HEK293T (cell line): ENCODE measurements around the gene SFMBT1.

Experiments used
- CTCF ChIA-PET: fragments of 350-600 bp; formaldehyde crosslinking; extraction: SDS; loops from one replicate; lab custom pipeline; 2021; ENCODE audit warnings: antibody characterized with exemption, inconsistent platforms; lab: Yijun Ruan, JAX
- POLR2A ChIA-PET: fragments of 350-600 bp; formaldehyde crosslinking; extraction: SDS; loops from one replicate; lab custom pipeline; 2020; ENCODE audit warnings: antibody characterized with exemption, inconsistent platforms; lab: Yijun Ruan, JAX
- DNase-seq: peaks from one replicate; pipeline ENCODE4 v3.0.0; 2012; ENCODE audit warnings: mixed read lengths; ENCODE audit errors: extremely low spot score
- ARNT ChIP-seq: fragments of 450-650 bp; IDR thresholded peaks from 2 replicates; pipeline ENCODE4 v1.6.1; 2017; ENCODE audit warnings: mild to moderate bottlenecking
- BHLHE40 ChIP-seq: fragments of 450-650 bp; IDR thresholded peaks from 2 replicates; pipeline ENCODE4 v1.6.1; 2016; ENCODE audit warnings: mild to moderate bottlenecking, moderate library complexity, borderline replicate concordance
- CTBP1 ChIP-seq: fragments of 450-650 bp; IDR thresholded peaks from 2 replicates; pipeline ENCODE4 v1.6.1; 2016; ENCODE audit warnings: borderline replicate concordance
- ELF4 ChIP-seq: fragments of 450-650 bp; IDR thresholded peaks from 2 replicates; pipeline ENCODE4 v1.6.1; 2017; ENCODE audit warnings: antibody characterized with exemption
- FOXA1 ChIP-seq: fragments of 450-650 bp; IDR thresholded peaks from 2 replicates; pipeline ENCODE4 v1.6.1; 2016; ENCODE audit warnings: mild to moderate bottlenecking
- FOXK2 ChIP-seq: fragments of 450-650 bp; IDR thresholded peaks from 2 replicates; pipeline ENCODE4 v1.6.1; 2016; ENCODE audit warnings: mild to moderate bottlenecking
- FOXM1 ChIP-seq: fragments of 450-650 bp; IDR thresholded peaks from 2 replicates; pipeline ENCODE4 v1.6.1; 2017; ENCODE audit warnings: mild to moderate bottlenecking, borderline replicate concordance
- HDGF ChIP-seq: fragments of 450-650 bp; IDR thresholded peaks from 2 replicates; pipeline ENCODE4 v1.6.1; 2017; ENCODE audit warnings: antibody characterized with exemption, borderline replicate concordance
- L3MBTL2 ChIP-seq: fragments of 450-650 bp; conservative IDR thresholded peaks from 2 replicates; pipeline ENCODE4 v1.6.1; 2016; ENCODE audit warnings: mild to moderate bottlenecking
- LEF1 ChIP-seq: fragments of 450-650 bp; IDR thresholded peaks from 2 replicates; pipeline ENCODE4 v1.6.1; 2017; ENCODE audit warnings: mild to moderate bottlenecking, borderline replicate concordance
- NFRKB ChIP-seq: fragments of 450-650 bp; IDR thresholded peaks from 2 replicates; pipeline ENCODE4 v1.6.1; 2016; ENCODE audit warnings: mild to moderate bottlenecking, moderate library complexity
- SP1 ChIP-seq: fragments of 450-650 bp; IDR thresholded peaks from 2 replicates; pipeline ENCODE4 v1.6.1; 2017
- SUZ12 ChIP-seq: fragments of 450-650 bp; IDR thresholded peaks from 2 replicates; pipeline ENCODE4 v1.6.1; 2016; ENCODE audit warnings: mild to moderate bottlenecking
- TARDBP ChIP-seq: fragments of 450-650 bp; IDR thresholded peaks from 2 replicates; pipeline ENCODE4 v1.6.1; 2016
- ZNF384 ChIP-seq: fragments of 450-650 bp; IDR thresholded peaks from 2 replicates; pipeline ENCODE4 v1.6.1; 2016
- TF ChIP-seq, protein P1 (sequence below): fragments of 450-650 bp; IDR thresholded peaks from 2 replicates; pipeline ENCODE4 v1.6.1; 2016

SFMBT1 gene

DNA sequence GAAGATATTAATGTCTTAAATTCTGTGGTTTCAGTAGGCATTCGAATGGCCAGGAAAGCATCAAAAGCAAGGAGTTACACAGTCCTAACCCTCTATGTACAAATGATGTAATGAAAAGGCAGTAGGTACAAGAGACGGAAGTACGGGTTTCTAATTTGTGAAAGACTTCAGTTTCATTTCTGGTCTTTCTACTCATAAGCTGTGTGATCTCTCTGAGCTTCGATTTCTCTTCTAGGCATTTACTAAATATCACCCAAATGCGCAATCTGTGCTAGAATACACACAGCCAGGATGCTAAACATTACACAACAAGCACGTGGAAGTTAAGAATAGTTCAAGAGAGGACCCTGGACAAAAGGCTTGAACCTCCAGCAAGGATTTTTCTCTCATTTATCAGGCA, 130.6 kb downstream of the SFMBT1 start:
- DNase-seq, result no peak
- TF ChIP-seq, protein P1, sequence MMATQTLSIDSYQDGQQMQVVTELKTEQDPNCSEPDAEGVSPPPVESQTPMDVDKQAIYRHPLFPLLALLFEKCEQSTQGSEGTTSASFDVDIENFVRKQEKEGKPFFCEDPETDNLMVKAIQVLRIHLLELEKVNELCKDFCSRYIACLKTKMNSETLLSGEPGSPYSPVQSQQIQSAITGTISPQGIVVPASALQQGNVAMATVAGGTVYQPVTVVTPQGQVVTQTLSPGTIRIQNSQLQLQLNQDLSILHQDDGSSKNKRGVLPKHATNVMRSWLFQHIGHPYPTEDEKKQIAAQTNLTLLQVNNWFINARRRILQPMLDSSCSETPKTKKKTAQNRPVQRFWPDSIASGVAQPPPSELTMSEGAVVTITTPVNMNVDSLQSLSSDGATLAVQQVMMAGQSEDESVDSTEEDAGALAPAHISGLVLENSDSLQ, result no peak
- CTCF ChIA-PET, result interaction anchor here (0.6 kb wide), 1 partner anchor 503 kb away, joined by 5 read pairs; no protein-coding TSS in a partner anchor
- POLR2A ChIA-PET, result interaction anchor here (1.6 kb wide), 1 partner anchor 18 kb away, joined by 3 read pairs; the partner anchor contains the start of gene STIMATE

DNA sequence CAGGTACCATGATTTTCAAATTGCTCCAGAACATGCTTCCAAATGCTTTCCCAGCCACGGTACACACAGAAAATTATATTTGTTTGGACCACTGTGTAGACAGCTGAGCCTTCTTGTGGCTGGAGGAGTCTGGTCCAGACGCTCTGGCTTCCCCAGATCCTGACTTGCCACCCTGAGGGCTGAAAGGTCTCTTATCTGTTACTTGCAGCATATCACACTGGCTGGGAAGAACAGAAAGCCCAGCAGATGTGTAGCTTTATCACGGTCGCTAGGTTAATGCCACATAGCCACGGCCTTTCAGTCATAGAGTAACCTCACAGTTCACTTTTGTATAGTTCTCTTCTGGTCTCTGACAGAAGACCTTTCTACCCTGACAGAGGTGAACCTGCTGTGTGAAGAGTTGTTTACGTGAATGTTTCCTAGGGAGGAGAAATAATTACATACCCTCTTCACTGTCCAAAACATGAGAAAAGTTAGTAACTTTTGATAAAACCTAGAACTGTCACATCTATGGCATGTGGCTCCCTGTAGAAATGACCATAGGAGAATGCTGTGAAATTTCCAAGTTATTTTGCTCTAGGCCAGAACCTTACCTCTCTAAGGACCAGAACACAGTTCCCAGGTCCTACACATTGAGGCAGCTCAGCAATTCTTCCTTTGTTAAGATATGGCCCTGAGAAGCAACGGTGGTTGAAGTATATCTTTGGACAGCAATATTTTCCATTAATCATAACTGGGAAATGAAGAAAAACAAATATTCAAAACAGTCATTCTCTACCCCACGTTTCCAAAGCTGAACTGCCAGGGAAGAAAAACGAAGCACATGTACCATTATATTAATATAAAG, 132.8 kb downstream of the SFMBT1 start:
- DNase-seq, result no peak
- TF ChIP-seq LEF1, result no peak
- no peak for TF ChIP-seq CTBP1
- TF ChIP-seq, protein P1, result no peak
- no peak for TF ChIP-seq L3MBTL2
- TF ChIP-seq ELF4, result no peak
- TF ChIP-seq FOXM1, result no peak
- no peak for TF ChIP-seq HDGF
- TF ChIP-seq FOXA1, result no peak
- no peak for TF ChIP-seq SUZ12
- ChIA-PET CTCF (no interaction called here), POLR2A (no interaction called here)

DNA sequence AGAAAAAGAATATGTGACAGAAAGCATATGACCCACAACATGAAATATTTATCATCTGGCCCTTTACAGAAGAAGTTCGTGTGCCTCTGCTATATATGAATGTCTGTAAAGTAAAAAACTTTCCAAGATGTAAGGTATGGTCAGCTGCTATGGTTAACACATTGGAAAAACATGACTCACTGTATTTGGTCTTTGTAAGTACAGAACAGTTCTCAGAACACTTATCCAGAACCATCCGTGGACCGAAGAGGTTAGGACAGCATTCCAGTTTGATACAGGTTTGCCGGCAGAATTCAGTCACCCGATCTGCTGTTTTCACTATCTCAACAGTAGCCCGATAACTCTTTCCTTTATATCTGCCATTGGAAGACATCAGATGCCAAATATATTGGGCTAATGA, 135.1 kb downstream of the SFMBT1 start:
- TF ChIP-seq CTBP1 (no peak), FOXA1 (no peak), NFRKB (no peak), LEF1 (no peak), SP1 (no peak), HDGF (no peak), TARDBP (no peak), FOXM1 (no peak), BHLHE40 (no peak), ARNT (no peak), FOXK2 (no peak), L3MBTL2 (no peak), ELF4 (no peak), ZNF384 (no peak), SUZ12 (no peak)
- TF ChIP-seq, protein P1, result no peak
- CTCF ChIA-PET, result no interaction called here
- POLR2A ChIA-PET, result no interaction called here
- DNase-seq, result no peak

DNA sequence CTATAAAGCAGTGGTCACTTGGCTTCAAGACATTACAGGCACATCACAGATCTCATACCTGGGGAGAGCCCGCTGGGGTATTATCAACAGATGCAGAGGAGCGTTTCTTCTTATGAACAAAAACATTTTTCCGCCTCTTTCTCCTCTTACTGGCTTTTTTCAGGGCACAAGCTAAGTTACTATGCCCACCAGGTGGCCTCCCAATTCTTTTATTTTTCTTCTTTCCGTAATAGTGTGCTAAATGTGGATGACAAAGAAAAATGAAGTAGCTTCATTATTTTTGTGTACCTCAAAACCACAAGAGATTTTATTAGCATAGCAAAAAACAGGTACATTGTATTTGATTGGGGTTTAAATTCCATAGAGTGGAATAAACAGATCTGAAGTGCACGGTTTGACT, 138.4 kb downstream of the SFMBT1 start:
- no peak for DNase-seq
- CTCF ChIA-PET, result interaction anchor here (1.1 kb wide), 1 partner anchor 27 kb away, joined by 3 read pairs; no protein-coding TSS in a partner anchor
- no peak for TF ChIP-seq FOXK2
- TF ChIP-seq CTBP1, result no peak
- TF ChIP-seq ELF4, result no peak
- TF ChIP-seq SUZ12, result no peak
- TF ChIP-seq LEF1, result no peak
- no peak for TF ChIP-seq FOXM1
- TF ChIP-seq L3MBTL2, result no peak
- TF ChIP-seq HDGF, result no peak
- no peak for TF ChIP-seq ZNF384
- TF ChIP-seq, protein P1, result no peak
- no peak for TF ChIP-seq ARNT
- TF ChIP-seq SP1, result no peak
- TF ChIP-seq TARDBP, result no peak
- TF ChIP-seq BHLHE40, result no peak
- TF ChIP-seq NFRKB, result no peak
- POLR2A ChIA-PET, result no interaction called here

DNA sequence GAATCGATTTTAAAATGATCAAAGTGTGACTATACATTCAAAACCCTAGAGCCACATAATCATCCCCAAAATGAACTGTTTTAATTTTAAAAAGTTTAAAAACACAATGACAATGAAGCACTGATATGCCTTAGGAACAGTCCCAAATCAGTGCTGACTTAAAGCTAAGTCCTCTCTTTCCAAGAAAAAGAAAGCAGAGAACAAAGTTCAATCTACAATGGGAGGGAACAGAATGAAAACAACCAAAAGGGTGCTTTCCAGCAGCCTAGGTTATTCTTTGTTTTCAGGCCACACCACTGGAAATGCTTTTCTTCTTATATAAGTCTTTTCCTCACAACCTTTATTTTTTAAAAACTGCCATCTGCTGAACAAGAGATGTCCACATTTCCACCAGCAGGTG, 141.3 kb downstream of the SFMBT1 start:
- ChIA-PET CTCF (no interaction called here), POLR2A (no interaction called here)
- no peak for TF ChIP-seq FOXA1
- no peak for TF ChIP-seq ELF4
- no peak for TF ChIP-seq BHLHE40
- TF ChIP-seq NFRKB, result no peak
- TF ChIP-seq L3MBTL2, result no peak
- TF ChIP-seq HDGF, result no peak
- TF ChIP-seq TARDBP, result no peak
- TF ChIP-seq CTBP1, result no peak
- TF ChIP-seq SP1, result no peak
- no peak for DNase-seq

DNA sequence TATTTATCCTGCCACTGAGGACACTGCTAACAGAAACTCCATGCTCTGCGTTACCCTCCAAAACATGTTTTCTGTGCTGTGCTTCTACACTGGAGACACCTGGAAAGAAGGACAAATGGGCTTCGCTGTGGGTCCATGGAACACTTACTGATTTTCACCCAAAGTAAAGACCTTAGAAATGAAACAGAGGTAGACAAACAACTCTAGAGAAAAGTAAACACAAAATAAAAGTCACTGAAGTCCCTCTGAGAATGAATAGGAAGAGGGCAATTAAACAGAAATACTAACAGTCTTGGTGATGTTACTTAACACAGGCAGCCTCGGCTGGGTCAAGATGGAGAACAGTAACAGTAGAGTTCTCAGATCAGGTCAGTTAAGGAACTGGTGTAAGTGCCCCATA, 141.9 kb downstream of the SFMBT1 start:
- CTCF ChIA-PET, result no interaction called here
- no peak for TF ChIP-seq FOXM1
- TF ChIP-seq HDGF, result no peak
- TF ChIP-seq, protein P1, result no peak
- no peak for TF ChIP-seq ARNT
- no peak for TF ChIP-seq NFRKB
- TF ChIP-seq FOXA1, result no peak
- TF ChIP-seq ZNF384, result no peak
- TF ChIP-seq SUZ12, result no peak
- no peak for TF ChIP-seq L3MBTL2
- TF ChIP-seq ELF4, result no peak
- TF ChIP-seq CTBP1, result no peak
- TF ChIP-seq FOXK2, result no peak
- no peak for TF ChIP-seq LEF1
- no peak for TF ChIP-seq SP1
- DNase-seq, result no peak
- POLR2A ChIA-PET, result no interaction called here
